Lung (tissue), 12 donors: ENCODE measurements around the gene CALB2. TPM values are rescaled to one million over a fixed set of nuclear protein-coding genes. Genes with fewer than 3 reads are reported as not detected.

Source experiments
- ATAC-seq: fragments of 200-7000 bp; cut with Tn5 transposase; one replicate; pipeline ENCODE4 v1.9.1; 2020; ENCODE audit warnings: moderate number of reproducible peaks; ENCODE audit not compliant: insufficient read depth, low FRiP score
- DNase-seq, 3 donors: peaks; one replicate each; pipeline ENCODE4 v3.0.0-alpha.2; 2013 to 2017
- H3K27ac ChIP-seq, 2 donors: one replicate each; pipeline ENCODE4 v1.5.1; 2013; ENCODE audit warnings: mild to moderate bottlenecking in 2 of 2, moderate library complexity in 2 of 2, control low read depth in 1 of 2, inconsistent platforms in 1 of 2, low read depth in 1 of 2, low read length in 1 of 2
- H3K27me3 ChIP-seq, 3 donors: one replicate each; pipeline ENCODE4 v1.5.1; 2013; ENCODE audit warnings: low read length in 2 of 3; ENCODE audit not compliant: control insufficient read depth in 3 of 3, insufficient read depth in 3 of 3
- H3K36me3 ChIP-seq, 4 donors: one replicate each; pipeline ENCODE4 v1.5.1; 2013; ENCODE audit warnings: low read length in 4 of 4, mild to moderate bottlenecking in 1 of 4, moderate library complexity in 1 of 4; ENCODE audit not compliant: control insufficient read depth in 4 of 4, insufficient read depth in 4 of 4
- H3K4me1 ChIP-seq, 5 donors: one replicate each; pipeline ENCODE4 v1.5.1; 2013; ENCODE audit warnings: low read length in 5 of 5, mild to moderate bottlenecking in 2 of 5, moderate library complexity in 1 of 5; ENCODE audit not compliant: control insufficient read depth in 5 of 5, insufficient read depth in 5 of 5
- H3K4me3 ChIP-seq: one replicate; pipeline ENCODE4 v1.5.1; 2013; ENCODE audit warnings: mild to moderate bottlenecking, control low read depth, moderate library complexity
- H3K9ac ChIP-seq, 2 donors: one replicate each; pipeline ENCODE4 v1.5.1; 2013; ENCODE audit warnings: low read length in 2 of 2, control low read depth in 1 of 2; ENCODE audit not compliant: insufficient read depth in 1 of 2
- H3K9me3 ChIP-seq, 4 donors: one replicate each; pipeline ENCODE4 v1.5.1; 2013; ENCODE audit warnings: low read length in 3 of 4, mild to moderate bottlenecking in 1 of 4, moderate library complexity in 1 of 4; ENCODE audit not compliant: control insufficient read depth in 4 of 4, insufficient read depth in 3 of 4
- CTCF ChIP-seq: IDR thresholded peaks from 2 replicates; pipeline ENCODE4 v1.5.1; 2012; ENCODE audit warnings: mild to moderate bottlenecking; ENCODE audit errors: control extremely low read depth, extremely low read depth
- WGBS, 2 donors: extraction: QIAGEN DNeasy Blood & Tissue Kit; methylation state at CpG; one replicate each; pipeline ENCODE4 v1.1.7; 2013; 5-methylcytosine and 5-hydroxymethylcytosine counted together
- polyA plus RNA-seq, 2 donors: library from polyadenylated mRNA; stranded (reverse); fragments of 200-250 nt; gene quantifications; one replicate each; pipeline ENCODE4 v1.2.1, GENCODE V29; 2013
- total RNA-seq, 2 donors: library from RNA; depleted of rRNA in 1 of 2; stranded (reverse); fragments of >200 nt in 1 of 2; gene quantifications; one replicate each; pipeline ENCODE4 v1.2.1, GENCODE V29; 2014 to 2021
- donor health status: control.
- donor health status: control.
- donor health status: Bipolar disorder and iron deficiency.
- donor health status: healthy.
- donor health status: DM: yes; HTN: yes; CAD: no.

CALB2 gene
- total and polyA plus RNA-seq, 4 donors: 0.02 to 11.7 (median 1.2) TPM

DNA sequence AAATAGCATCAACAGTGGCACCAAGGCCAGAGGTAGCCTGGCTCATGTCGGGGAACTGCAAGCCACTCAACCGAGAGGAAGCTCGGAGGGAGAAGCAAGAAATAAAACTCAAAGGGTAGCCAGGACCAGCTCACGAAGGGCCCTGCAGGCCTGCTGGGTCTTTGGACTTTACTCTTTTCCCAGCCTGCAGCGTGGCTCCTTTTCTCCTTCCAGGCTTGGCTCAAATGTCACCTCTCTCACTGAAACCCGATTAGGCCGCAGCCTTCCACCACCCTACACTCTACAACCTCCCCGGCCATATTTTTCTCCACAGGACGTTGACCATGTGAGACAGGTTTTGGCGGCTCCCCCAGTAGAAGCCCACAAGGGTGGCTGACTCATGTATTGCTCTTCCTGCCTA is 38.1 kb downstream of the CALB2 start:
- H3K36me3 ChIP-seq: no peaks in the 10 kb centered on the region
- H3K9me3 ChIP-seq: no peaks in the 10 kb centered on the region
- WGBS, 2 donors: 71 to 78% methylated on average over 10 of the region's 10 CpGs
- no peak for ATAC-seq
- H3K4me3 ChIP-seq: no peak overlapping the region
- no peak for DNase-seq
- H3K27ac ChIP-seq: no peak overlapping the region
- TF ChIP-seq CTCF: no peak
- no peaks in the 10 kb centered on the region for H3K4me1 ChIP-seq
- H3K9ac ChIP-seq: no peak overlapping the region
- H3K27me3 ChIP-seq: peaks cover 0 to 3% (median 0%) of the 10 kb centered on the region in 3 donors

DNA sequence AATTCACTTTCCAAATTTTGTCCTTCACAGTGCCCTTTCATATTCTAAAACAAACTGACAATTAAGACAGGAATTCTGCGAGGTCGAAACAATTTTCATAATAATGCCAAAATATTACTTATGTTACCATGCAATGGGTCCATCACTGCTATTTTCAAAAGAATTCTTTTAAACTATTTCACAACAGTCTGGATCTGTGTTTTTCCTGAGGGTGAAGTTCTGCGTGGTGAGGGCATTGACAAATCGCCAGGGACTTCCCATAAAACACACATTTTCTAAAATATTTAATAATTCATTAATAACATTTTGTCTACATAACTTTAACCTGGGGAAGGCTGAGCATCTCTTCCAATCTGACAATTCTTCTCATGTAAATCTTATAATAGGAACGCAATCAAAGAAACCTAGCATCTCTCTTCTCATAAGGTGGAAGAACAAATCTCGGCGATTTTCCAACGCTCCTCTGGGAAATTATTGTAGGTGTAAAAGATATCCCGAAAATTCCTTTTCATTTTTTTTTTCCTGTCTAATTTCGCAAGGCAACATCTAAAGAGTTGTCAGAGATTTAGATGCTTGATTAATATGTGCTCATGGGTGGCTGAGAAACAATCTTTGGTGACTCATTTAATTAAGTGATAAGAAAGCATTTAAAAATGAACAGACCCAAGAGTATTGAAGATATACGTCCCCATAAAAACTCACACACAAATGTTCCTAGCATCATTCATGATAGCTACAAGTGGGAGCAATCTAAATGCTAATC is 41.5 kb downstream of the CALB2 start:
- peaks cover 0 to 9% (median 0%) of the 10 kb centered on the region in 4 donors for H3K9me3 ChIP-seq
- no peak for TF ChIP-seq CTCF
- no peak overlapping the region for H3K9ac ChIP-seq
- no peak overlapping the region for H3K4me3 ChIP-seq
- no peak overlapping the region for H3K27ac ChIP-seq
- DNase-seq (no peak), ATAC-seq (no peak)
- no peaks in the 10 kb centered on the region for H3K36me3 ChIP-seq
- no peaks in the 10 kb centered on the region for H3K4me1 ChIP-seq
- H3K27me3 ChIP-seq: peaks cover 0 to 4% (median 3%) of the 10 kb centered on the region in 3 donors
- 87 to 93% methylated on average over 11 of the region's 11 CpGs for whole genome bisulfite sequencing, 2 donors

GRCh38 chr16:71402007-71402406 is 43.5 kb downstream of the CALB2 start:
- Histone ChIP-seq H3K4me3 (no peak overlapping the region), H3K9me3 (peaks cover 0 to 12% (median 0%) of the 10 kb centered on the region in 4 donors), H3K4me1 (no peaks in the 10 kb centered on the region), H3K9ac (no peak overlapping the region), H3K27me3 (peaks cover 0 to 4% (median 2%) of the 10 kb centered on the region in 3 donors), H3K27ac (no peak overlapping the region), H3K36me3 (no peaks in the 10 kb centered on the region)
- TF ChIP-seq CTCF: no peak
- ATAC-seq (no peak), DNase-seq (no peak)
- 68 to 76% methylated on average over 6 of the region's 6 CpGs for WGBS, 2 donors
